GM19239 (cell line): ENCODE data around the gene IFNL1.
"Not testable (repeated sequence)": the region's sequence is repeated elsewhere in the genome, so short reads cannot be mapped to it uniquely, and the experiment has no call there.

Experiments used
- DNase-seq: peaks from one replicate; pipeline ENCODE4 v3.0.0; 2011; ENCODE audit warnings: low spot score; ENCODE audit not compliant: insufficient read length
- FAIRE-seq: peaks from 2 replicates; lab custom pipeline; 2011; peaks lifted over from hg19 to GRCh38; lab: Jason Lieb, UNC

Gene IFNL1

GRCh38 chr19:39325778-39326665 lies 29.8 kb downstream of the IFNL1 start:
- FAIRE-seq (no peak), DNase-seq (no peak)

- FAIRE-seq (no peak), DNase-seq (no peak)
Measured at GRCh38 chr19:39327363-39328045, 31.3 kb downstream of the IFNL1 start.

GRCh38 chr19:39328046-39328705 lies 32.0 kb downstream of the IFNL1 start:
- FAIRE-seq, result peak; percentile 97
- DNase-seq, result peak; percentile 72

- no peak for FAIRE-seq
Measured at GRCh38 chr19:39329948-39330347, 33.7 kb downstream of the IFNL1 start.

GRCh38 chr19:39332293-39332692 lies 36.1 kb downstream of the IFNL1 start:
- FAIRE-seq (no peak), DNase-seq (no peak)

More at GRCh38 chr19:39329948-39330347, 33.7 kb downstream of the IFNL1 start:
- no peak for DNase-seq

- not testable (repeated sequence) for DNase-seq, FAIRE-seq
Measured at GRCh38 chr19:39332738-39333137, 36.5 kb downstream of the IFNL1 start.

- FAIRE-seq (no peak), DNase-seq (no peak)
Measured at GRCh38 chr19:39333507-39333906, 37.3 kb downstream of the IFNL1 start.

GRCh38 chr19:39334444-39334976 lies 38.3 kb downstream of the IFNL1 start:
- DNase-seq, result no peak

GRCh38 chr19:39335168-39335548 lies 39.0 kb downstream of the IFNL1 start:
- peak; percentile 81 for FAIRE-seq
- no peak for DNase-seq

More at GRCh38 chr19:39334444-39334976, 38.3 kb downstream of the IFNL1 start:
- FAIRE-seq, result no peak

GRCh38 chr19:39336483-39336882 lies 40.3 kb downstream of the IFNL1 start:
- FAIRE-seq (no peak), DNase-seq (no peak)

GRCh38 chr19:39339674-39340073 lies 43.5 kb downstream of the IFNL1 start:
- no peak for DNase-seq
- FAIRE-seq, result no peak

GRCh38 chr19:39340156-39340555 lies 43.9 kb downstream of the IFNL1 start:
- DNase-seq, FAIRE-seq: not testable (repeated sequence)

- FAIRE-seq (peak; percentile 61), DNase-seq (no peak)
Measured at GRCh38 chr19:39341129-39341718, 45.0 kb downstream of the IFNL1 start.

- DNase-seq, result peak; percentile 98
- peak; percentile 96 for FAIRE-seq
Measured at GRCh38 chr19:39341719-39342604, 45.8 kb downstream of the IFNL1 start, which contains the start of gene SAMD4B. SAMD4B (plus strand) TSS chr19:39342421; CDS start chr19:39356894, 14,473 bp downstream.

GRCh38 chr19:39342647-39343305 lies 46.6 kb downstream of the IFNL1 start:
- DNase-seq (no peak), FAIRE-seq (no peak)

GRCh38 chr19:39345956-39346355 lies 49.7 kb downstream of the IFNL1 start:
- FAIRE-seq (no peak), DNase-seq (no peak)

- no peak for FAIRE-seq
Measured at GRCh38 chr19:39347332-39348164, 51.3 kb downstream of the IFNL1 start.

More at GRCh38 chr19:39347332-39348164, 51.3 kb downstream of the IFNL1 start:
- no peak for DNase-seq
